SK-N-SH (cell line): ENCODE data around the gene ABCC3. TPM values are rescaled to one million over a fixed set of nuclear protein-coding genes. Genes with fewer than 3 reads are reported as not detected.

Source experiments
- CTCF ChIA-PET: fragments of 300-600, 350-600 bp; formaldehyde crosslinking; extraction: SDS; loops from one replicate; lab custom pipeline; 2021; lab: Yijun Ruan, JAX
- POLR2A ChIA-PET: fragments of 350-600 bp; sonication (Branson Sonifier 250); formaldehyde crosslinking; extraction: SDS; loops from one replicate; lab custom pipeline; 2020; ENCODE audit warnings: antibody characterized with exemption, inconsistent platforms; lab: Yijun Ruan, JAX
- DNase-seq: peaks from one replicate; pipeline ENCODE4 v3.0.0; 2012
- H2AFZ ChIP-seq: fragments of 200-600 bp; sonication (generic); 2 replicates; pipeline ENCODE4 v1.8.1; 2016; ENCODE audit warnings: antibody characterized with exemption, mild to moderate bottlenecking, low read depth
- H3F3A ChIP-seq: fragments of 200-600 bp; sonication (generic); replicated peaks from 2 replicates; pipeline ENCODE3; 2016; ENCODE audit warnings: antibody characterized with exemption, mild to moderate bottlenecking; ENCODE audit not compliant: insufficient read depth
- H3K27ac ChIP-seq, 2 experiments: fragments of 200-500 bp in 1 of 2; fragments of 200-600 bp in 1 of 2; sonication (Bioruptor generic) in 1 of 2; sonication (generic), shearing (Covaris generic) in 1 of 2; 2 replicates each; pipeline versions ENCODE4 v1.5.1 to v1.6.1; 2014 to 2016; ENCODE audit warnings: low read depth in 2 of 2, inconsistent platforms in 1 of 2, low read length in 1 of 2, mild to moderate bottlenecking in 1 of 2, mixed read lengths in 1 of 2
- H3K27me3 ChIP-seq: fragments of 200-600 bp; sonication (generic), shearing (Covaris generic); 2 replicates; pipeline ENCODE4 v1.6.1; 2016; ENCODE audit warnings: mixed run types; ENCODE audit not compliant: insufficient read depth
- H3K36me3 ChIP-seq, 2 experiments: fragments of 200-500 bp in 1 of 2; fragments of 200-600 bp in 1 of 2; sonication (Bioruptor generic) in 1 of 2; sonication (generic) in 1 of 2; replicated peaks in 1 of 2; 2 replicates each; pipeline versions ENCODE3 to v1.5.1; 2014 to 2016; ENCODE audit warnings: low read length in 1 of 2, mild to moderate bottlenecking in 1 of 2; ENCODE audit not compliant: insufficient read depth in 2 of 2, control insufficient read depth in 1 of 2
- H3K4me1 ChIP-seq, 2 experiments: fragments of 200-500 bp in 1 of 2; fragments of 200-600 bp in 1 of 2; sonication (Bioruptor generic) in 1 of 2; sonication (generic), shearing (Covaris generic) in 1 of 2; 2 replicates each; pipeline versions ENCODE4 v1.5.1 to v1.6.1; 2014 to 2016; ENCODE audit warnings: low read depth in 1 of 2, low read length in 1 of 2, mixed run types in 1 of 2; ENCODE audit not compliant: insufficient read depth in 2 of 2, control insufficient read depth in 1 of 2
- H3K4me2 ChIP-seq: fragments of 200-600 bp; sonication (generic), shearing (Covaris generic); 2 replicates; pipeline ENCODE4 v1.6.1; 2017; ENCODE audit warnings: mixed run types
- H3K4me3 ChIP-seq, 2 experiments: fragments of 200-500 bp in 1 of 2; fragments of 200-600 bp in 1 of 2; sonication (Bioruptor generic) in 1 of 2; sonication (generic), shearing (Covaris generic) in 1 of 2; 2 replicates each; pipeline versions ENCODE4 v1.5.1 to v1.8.1; 2014 to 2016; ENCODE audit warnings: low read depth in 2 of 2, inconsistent platforms in 1 of 2, low read length in 1 of 2, mild to moderate bottlenecking in 1 of 2, mixed read lengths in 1 of 2, moderate library complexity in 1 of 2
- H3K79me2 ChIP-seq: fragments of 200-600 bp; sonication (generic); 2 replicates; pipeline ENCODE4 v1.8.1; 2017; ENCODE audit warnings: mild to moderate bottlenecking; ENCODE audit not compliant: insufficient read depth
- H3K9ac ChIP-seq: fragments of 200-600 bp; sonication (generic); 2 replicates; pipeline ENCODE4 v1.6.1; 2017; ENCODE audit warnings: mixed run types
- H3K9me2 ChIP-seq: fragments of 200-600 bp; sonication (generic); 2 replicates; pipeline ENCODE4 v1.6.1; 2017; ENCODE audit warnings: mixed run types
- H3K9me3 ChIP-seq: fragments of 200-600 bp; sonication (generic); 2 replicates; pipeline ENCODE4 v1.6.1; 2017; ENCODE audit warnings: mixed run types, mild to moderate bottlenecking, moderate library complexity
- H4K20me1 ChIP-seq: fragments of 200-600 bp; sonication (generic); 2 replicates; pipeline ENCODE4 v1.6.1; 2017; ENCODE audit warnings: mild to moderate bottlenecking, mixed run types; ENCODE audit not compliant: insufficient read depth
- CHD2 ChIP-seq: fragments of 150-350 bp; IDR thresholded peaks from 2 replicates; pipeline ENCODE4 v1.6.1; 2018; ENCODE audit warnings: low read length; ENCODE audit not compliant: partially characterized antibody
- CTCF ChIP-seq: fragments of 200-600 bp; sonication (generic); IDR thresholded peaks from 2 replicates; pipeline ENCODE4 v1.6.1; 2017; ENCODE audit warnings: antibody characterized with exemption, mild to moderate bottlenecking, moderate library complexity
- ELF1 ChIP-seq: IDR thresholded peaks from 2 replicates; pipeline ENCODE4 v1.4.0; 2012
- EP300 ChIP-seq, 2 experiments: IDR thresholded peaks; 2 replicates each; pipeline versions ENCODE4 v1.4.0 to v1.6.1; 2012; ENCODE audit warnings: borderline replicate concordance in 1 of 2, low read depth in 1 of 2, low read length in 1 of 2
- FOSL2 ChIP-seq: IDR thresholded peaks from 2 replicates; pipeline ENCODE4 v1.4.0; 2012; ENCODE audit warnings: low read depth, mild to moderate bottlenecking, moderate library complexity, borderline replicate concordance
- FOXJ3 ChIP-seq: sonication (generic); formaldehyde crosslinking; IDR thresholded peaks from 2 replicates; pipeline ENCODE4 v1.5.1; 2020; ENCODE audit warnings: mild to moderate bottlenecking, missing genetic modification reagents
- FOXM1 ChIP-seq: IDR thresholded peaks from 2 replicates; pipeline ENCODE4 v1.4.0; 2012; ENCODE audit warnings: low read depth, mild to moderate bottlenecking
- GATA2 ChIP-seq: sonication (generic); formaldehyde crosslinking; IDR thresholded peaks from 2 replicates; pipeline ENCODE4 v1.5.0; 2020; ENCODE audit warnings: mild to moderate bottlenecking, missing genetic modification reagents
- JUND ChIP-seq: IDR thresholded peaks from 2 replicates; pipeline ENCODE4 v1.4.0; 2012
- NFIC ChIP-seq: IDR thresholded peaks from 2 replicates; pipeline ENCODE4 v1.4.0; 2012; ENCODE audit warnings: borderline replicate concordance
- NRF1 ChIP-seq: IDR thresholded peaks from 2 replicates; pipeline ENCODE4 v1.6.1; 2012; ENCODE audit warnings: low read depth, mild to moderate bottlenecking, low read length
- PBX3 ChIP-seq: IDR thresholded peaks from 2 replicates; pipeline ENCODE4; 2012
- POLR2AphosphoS5 ChIP-seq: IDR thresholded peaks from 2 replicates; pipeline ENCODE4 v1.6.1; 2012; ENCODE audit warnings: low read depth, low read length
- RAD21 ChIP-seq: IDR thresholded peaks from 2 replicates; pipeline ENCODE4 v1.6.1; 2012; ENCODE audit warnings: mild to moderate bottlenecking, low read length
- RCOR1 ChIP-seq: fragments of 150-350 bp; IDR thresholded peaks from 2 replicates; pipeline ENCODE4 v1.6.1; 2017; ENCODE audit warnings: antibody characterized with exemption, low read length
- RXRA ChIP-seq: IDR thresholded peaks from 2 replicates; pipeline ENCODE4 v1.4.0; 2012; ENCODE audit warnings: low read depth, mild to moderate bottlenecking, borderline replicate concordance
- SIN3A ChIP-seq: IDR thresholded peaks from 2 replicates; pipeline ENCODE4 v1.6.1; 2012; ENCODE audit warnings: low read depth, mild to moderate bottlenecking, low read length, moderate library complexity, borderline replicate concordance
- SMC3 ChIP-seq: IDR thresholded peaks from 2 replicates; pipeline ENCODE4 v1.6.1; 2012; ENCODE audit warnings: low read depth, low read length, improper control_type of control experiment
- TCF12 ChIP-seq: IDR thresholded peaks from 2 replicates; pipeline ENCODE4 v1.4.0; 2012
- TEAD4 ChIP-seq: IDR thresholded peaks from 2 replicates; pipeline ENCODE4 v1.4.0; 2012; ENCODE audit warnings: mild to moderate bottlenecking, borderline replicate concordance; ENCODE audit not compliant: insufficient read depth
- USF2 ChIP-seq: fragments of 150-350 bp; IDR thresholded peaks from 2 replicates; pipeline ENCODE4 v1.6.1; 2017; ENCODE audit warnings: antibody characterized with exemption, low read length, low read depth, borderline replicate concordance
- WGBS: methylation state at CpG from one replicate; pipeline ENCODE4 v1.1.6; 2017; ENCODE audit warnings: low lambda C conversion rate; 5-methylcytosine and 5-hydroxymethylcytosine counted together
- polyA plus RNA-seq, 3 experiments: library from polyadenylated mRNA; depleted of rRNA; stranded (reverse); fragments of >200 nt; gene quantifications; 2 replicates each; pipeline ENCODE4 v1.2.3, GENCODE V29; 2012

The ABCC3 gene
- polyA plus RNA-seq, 1 of the 3 experiments (the other 2 are of a cell fraction): 185 TPM

GRCh38 chr17:50626037-50626574 is 8.6 kb upstream of the ABCC3 start:
- CTCF ChIA-PET: interaction anchor here (0.6 to 21.7 kb wide), 41 partner anchors 12 to 470 kb away, joined by 3 to 1212 read pairs (median 5); partner anchors contain the start of genes ABCC3, CACNA1G, EPN3 and LRRC59
- H3K9me2 ChIP-seq: no peaks in the 10 kb centered on the region
- POLR2A ChIA-PET: interaction anchor here (0.6 to 2.2 kb wide), 8 partner anchors 34 to 1004 kb away, joined by 3 to 21 read pairs (median 4); partner anchors contain the start of gene CACNA1G
- TF ChIP-seq SMC3: peak; percentile 100
- no peak for TF ChIP-seq EP300 (IDR thresholded peaks at IDR 0.05; ENCODE audit: borderline replicate concordance in 1 of 2, low read depth in 1 of 2, low read length in 1 of 2)
- TF ChIP-seq FOSL2: no peak
- 0 out of 2 replicates have a peak, but pooled peaks have one; percentile 31 for TF ChIP-seq RCOR1
- TF ChIP-seq NRF1: 0 out of 2 replicates have a peak, but pooled peaks have one; percentile 27
- peak; percentile 98 for TF ChIP-seq RAD21
- peak; percentile 96 for TF ChIP-seq CTCF
- H3K9me3 ChIP-seq: no peaks in the 10 kb centered on the region
- H3K4me3 ChIP-seq: no peak overlapping the region; a peak in 1 of 4 replicates
- H4K20me1 ChIP-seq: no peaks in the 10 kb centered on the region
- whole genome bisulfite sequencing: 41% methylated on average over 7 of the region's 19 CpGs
- no peak overlapping the region for H3K27ac ChIP-seq
- no peaks in the 10 kb centered on the region for H3K36me3 ChIP-seq
- peak; percentile 93 for DNase-seq
- H3K4me1 ChIP-seq: peaks cover 3 to 40% of the 10 kb centered on the region in 2 experiments; a peak in 3 of 4 replicates
- H3K4me2 ChIP-seq: no peak overlapping the region
- H3K9ac ChIP-seq: no peak overlapping the region
- peaks cover 7% of the 10 kb centered on the region for H3F3A ChIP-seq
- H3K79me2 ChIP-seq: no peaks in the 10 kb centered on the region
- H3K27me3 ChIP-seq: no peaks in the 10 kb centered on the region
- H2AFZ ChIP-seq: peak overlapping the region; percentile 76; the same call in 1 of the 2 replicates

- no peaks in the 10 kb centered on the region for H3K27me3 ChIP-seq
- CTCF ChIA-PET: interaction anchor here (0.7 to 21.7 kb wide), 30 partner anchors 11 to 509 kb away, joined by 3 to 1212 read pairs (median 5); partner anchors contain the start of genes ABCC3, CACNA1G and SPATA20
- no peak overlapping the region for H3K9ac ChIP-seq
- WGBS: 84% methylated on average over 17 of the region's 17 CpGs
- peak overlapping the region in 1 of 2 experiments; percentile 64; a peak in 2 of 4 replicates for H3K27ac ChIP-seq
- TF ChIP-seq FOSL2: no peak
- TF ChIP-seq FOXM1: no peak
- no peak for TF ChIP-seq SIN3A
- TF ChIP-seq EP300 (IDR thresholded peaks at IDR 0.05; ENCODE audit: borderline replicate concordance in 1 of 2, low read depth in 1 of 2, low read length in 1 of 2): no peak
- no peak for TF ChIP-seq JUND
- TF ChIP-seq GATA2 (CRISPR knock-in tag): no peak
- no peak for TF ChIP-seq NRF1
- TF ChIP-seq SMC3: no peak
- TF ChIP-seq ELF1: no peak
- no peak for TF ChIP-seq TCF12
- TF ChIP-seq USF2: no peak
- TF ChIP-seq TEAD4: no peak
- no peak for TF ChIP-seq POLR2AphosphoS5
- TF ChIP-seq FOXJ3 (CRISPR knock-in tag): no peak
- TF ChIP-seq PBX3: no peak
- no peak for TF ChIP-seq RXRA
- TF ChIP-seq RCOR1: no peak
- no peak for TF ChIP-seq NFIC
- no peak for TF ChIP-seq CHD2
- TF ChIP-seq, all 33 proteins: peak for 0
- peaks cover 7% of the 10 kb centered on the region for H3F3A ChIP-seq
- no peaks in the 10 kb centered on the region for H3K79me2 ChIP-seq
- no peak overlapping the region for H3K4me3 ChIP-seq
- no peaks in the 10 kb centered on the region for H3K36me3 ChIP-seq
- no peak overlapping the region for H2AFZ ChIP-seq
- H3K9me2 ChIP-seq: no peaks in the 10 kb centered on the region
- no peaks in the 10 kb centered on the region for H4K20me1 ChIP-seq
- POLR2A ChIA-PET: interaction anchor here (0.7 to 1.8 kb wide), 9 partner anchors 13 to 239 kb away, joined by 3 to 11 read pairs (median 4); partner anchors contain the start of gene TOB1
- H3K9me3 ChIP-seq: no peaks in the 10 kb centered on the region
- H3K4me2 ChIP-seq: no peak overlapping the region
- peak; percentile 68 for DNase-seq
- peaks cover 13 to 41% of the 10 kb centered on the region in 2 experiments for H3K4me1 ChIP-seq
These were observed 7.5 kb upstream of the ABCC3 start for GRCh38 chr17:50627036-50627781.
